Inferior parietal cortex (tissue), 1 donor: ENCODE measurements around the gene ASB2.

ENCODE experiments used
- DNase-seq: peaks from one replicate; pipeline ENCODE4 v3.0.0-alpha.2; 2016; ENCODE audit errors: extremely low spot score

Gene ASB2

DNA sequence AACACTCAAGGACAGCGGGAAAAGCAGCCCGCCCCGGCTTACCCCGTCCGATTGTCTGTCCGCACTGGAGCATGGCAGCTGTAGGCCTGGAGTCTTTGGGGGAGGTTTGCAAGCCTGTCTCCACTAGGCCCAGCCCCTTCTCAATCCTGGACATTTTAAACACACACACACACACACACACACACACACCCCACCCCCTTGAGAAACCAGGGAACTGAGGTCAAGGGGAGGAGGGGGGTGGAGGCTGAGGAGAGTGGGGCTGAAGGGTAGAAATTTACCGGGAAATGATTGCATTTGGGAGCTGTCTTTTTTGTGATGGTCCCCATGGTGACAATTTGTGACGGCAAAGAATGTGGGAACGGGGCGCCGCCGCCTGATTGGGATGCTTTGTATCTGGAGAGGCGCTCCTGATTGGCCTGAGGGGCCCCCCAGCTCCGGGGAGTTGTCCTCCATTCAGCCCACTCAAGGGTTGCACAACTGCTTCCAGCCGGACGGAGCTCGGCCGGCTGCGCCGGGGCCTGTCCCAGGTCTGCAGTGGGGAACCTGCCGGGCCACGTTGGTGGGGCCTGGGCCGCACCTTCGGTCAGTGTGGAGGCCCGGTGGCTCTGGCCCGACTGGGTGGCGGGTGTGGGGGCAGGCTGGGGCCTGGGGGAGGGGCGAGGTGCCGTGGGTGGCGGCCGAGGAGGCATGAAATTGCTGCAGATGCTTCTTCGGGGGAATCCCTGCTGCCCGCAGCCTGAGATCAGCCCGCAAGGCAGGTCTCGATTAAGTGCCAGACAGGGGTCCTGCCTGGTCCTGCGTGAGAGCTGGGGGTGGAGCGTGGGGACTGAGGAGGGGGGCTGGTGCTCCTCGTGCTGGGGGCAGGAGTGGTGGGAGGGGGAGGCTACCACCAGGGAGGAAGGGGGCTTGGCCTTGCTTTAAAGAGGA, 49.2 kb downstream of the ASB2 start, which contains the start of gene FAM181A:
FAM181A (plus strand) TSS at position 472 of the 927 bp plus-strand sequence. CDS start 942 bp downstream, outside the sequence.
- peak; percentile 17 for DNase-seq

DNA sequence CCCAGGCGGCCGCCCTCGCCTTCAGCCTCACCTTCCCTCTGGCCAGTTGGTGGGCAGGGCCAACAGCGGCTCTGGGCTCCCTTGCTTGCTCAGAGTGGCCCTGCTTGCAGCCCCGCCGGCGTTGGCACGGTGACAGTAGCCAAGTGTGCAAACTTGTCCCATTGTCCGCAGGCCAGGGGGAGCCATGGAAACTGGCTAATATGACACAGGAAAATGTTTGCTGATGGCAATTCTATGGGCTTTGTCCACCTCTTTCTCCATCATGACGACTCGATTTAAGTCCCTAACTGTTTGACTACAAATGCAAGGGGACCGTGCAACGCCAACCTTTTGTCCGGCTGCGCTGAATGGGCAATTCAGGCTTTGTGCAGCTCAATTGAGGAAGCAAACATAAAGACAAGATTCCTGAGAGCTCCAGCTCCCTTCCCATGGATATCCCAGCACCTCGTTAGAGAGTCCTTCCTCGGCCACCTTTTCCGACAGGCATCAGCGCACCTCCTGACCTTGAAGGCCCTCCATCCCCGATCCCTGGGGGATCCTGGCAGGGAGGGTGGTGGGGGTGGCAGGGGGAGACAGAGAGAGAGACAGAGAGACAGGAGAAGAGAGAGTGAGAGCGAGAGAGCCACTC, 50.0 kb downstream of the ASB2 start:
- peak; percentile 22 for DNase-seq

DNA sequence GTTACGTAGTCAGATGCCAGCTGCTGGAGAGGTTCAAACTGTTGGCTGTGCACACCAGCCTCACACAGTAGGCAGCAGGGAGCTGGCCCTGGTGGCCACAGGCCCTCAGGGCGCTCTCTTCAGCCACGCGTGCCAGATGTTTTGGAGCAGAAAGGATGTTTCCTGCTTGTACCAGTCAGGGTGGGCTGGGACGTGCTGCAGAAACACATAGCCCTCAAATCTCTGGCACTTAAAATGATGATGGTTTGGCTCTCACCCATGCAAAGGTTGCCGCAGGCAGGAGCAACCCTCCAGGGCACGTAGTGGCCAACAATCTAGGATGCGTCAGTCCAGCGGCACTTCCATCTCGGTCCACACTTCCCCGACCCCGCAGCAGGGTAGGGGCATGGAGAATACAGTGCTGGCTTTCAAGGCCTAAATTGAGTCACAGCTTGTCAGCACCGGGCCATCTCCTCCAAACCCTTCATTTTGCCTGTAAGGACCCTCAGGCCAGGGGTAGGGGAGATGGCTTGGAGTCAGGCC, 50.9 kb downstream of the ASB2 start:
- no peak for DNase-seq

DNA sequence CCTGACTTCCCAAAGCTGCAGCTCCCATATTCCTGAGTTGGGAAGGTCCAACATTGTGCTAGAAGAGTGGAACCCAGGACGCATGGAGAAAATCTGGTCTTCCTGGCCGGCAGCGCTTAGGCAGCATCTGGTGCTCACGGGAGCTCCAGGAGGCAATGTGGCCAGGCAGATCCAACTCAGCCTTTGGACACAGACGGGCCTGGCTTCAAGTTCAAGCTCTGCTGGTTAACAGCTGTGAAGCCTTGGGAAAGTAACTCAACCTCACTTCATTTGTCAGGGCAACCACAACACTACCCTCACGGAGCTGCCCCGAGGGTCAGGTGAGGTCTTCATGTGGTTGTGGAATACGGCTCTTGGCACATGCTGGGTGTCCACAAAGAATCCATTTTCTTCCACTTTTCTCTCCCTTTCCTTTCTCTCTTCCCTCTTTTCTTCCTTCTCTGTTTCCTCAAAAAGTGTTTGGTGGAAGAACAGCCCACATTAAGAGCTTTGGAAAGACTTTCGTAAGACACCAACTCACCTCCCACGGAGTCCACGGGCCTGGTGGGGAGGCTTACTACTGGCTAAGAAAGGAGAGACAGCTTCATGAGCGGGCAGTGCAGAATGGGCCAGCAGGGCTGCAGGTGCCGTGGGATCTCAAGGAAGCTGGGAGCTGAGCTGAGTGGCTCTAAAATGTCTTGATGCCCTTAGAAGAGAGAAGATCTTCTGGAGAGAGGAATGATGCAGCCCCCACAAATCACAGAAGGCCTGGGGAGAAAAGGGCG, 51.6 kb downstream of the ASB2 start:
- DNase-seq = peak; percentile 14

DNA sequence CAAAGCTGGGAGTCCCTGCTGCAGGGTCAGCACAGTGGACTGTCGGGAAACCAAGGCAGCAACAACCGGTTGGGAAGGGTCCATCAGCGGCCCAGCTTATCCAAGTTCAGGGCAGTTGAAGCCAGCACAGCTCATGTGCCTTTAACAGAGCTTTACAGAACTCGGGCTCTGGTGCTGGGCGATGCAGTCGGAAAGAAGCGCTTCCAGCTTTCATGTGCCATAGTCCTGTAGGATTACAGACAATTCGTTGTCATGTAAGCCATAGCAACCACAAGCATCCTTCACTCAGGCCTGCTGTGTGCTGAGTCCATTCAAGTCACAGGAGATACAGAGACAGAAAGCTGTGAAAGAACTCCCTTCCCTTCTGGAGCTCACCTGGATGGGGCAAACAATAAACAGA, 52.7 kb downstream of the ASB2 start:
- no peak for DNase-seq

DNA sequence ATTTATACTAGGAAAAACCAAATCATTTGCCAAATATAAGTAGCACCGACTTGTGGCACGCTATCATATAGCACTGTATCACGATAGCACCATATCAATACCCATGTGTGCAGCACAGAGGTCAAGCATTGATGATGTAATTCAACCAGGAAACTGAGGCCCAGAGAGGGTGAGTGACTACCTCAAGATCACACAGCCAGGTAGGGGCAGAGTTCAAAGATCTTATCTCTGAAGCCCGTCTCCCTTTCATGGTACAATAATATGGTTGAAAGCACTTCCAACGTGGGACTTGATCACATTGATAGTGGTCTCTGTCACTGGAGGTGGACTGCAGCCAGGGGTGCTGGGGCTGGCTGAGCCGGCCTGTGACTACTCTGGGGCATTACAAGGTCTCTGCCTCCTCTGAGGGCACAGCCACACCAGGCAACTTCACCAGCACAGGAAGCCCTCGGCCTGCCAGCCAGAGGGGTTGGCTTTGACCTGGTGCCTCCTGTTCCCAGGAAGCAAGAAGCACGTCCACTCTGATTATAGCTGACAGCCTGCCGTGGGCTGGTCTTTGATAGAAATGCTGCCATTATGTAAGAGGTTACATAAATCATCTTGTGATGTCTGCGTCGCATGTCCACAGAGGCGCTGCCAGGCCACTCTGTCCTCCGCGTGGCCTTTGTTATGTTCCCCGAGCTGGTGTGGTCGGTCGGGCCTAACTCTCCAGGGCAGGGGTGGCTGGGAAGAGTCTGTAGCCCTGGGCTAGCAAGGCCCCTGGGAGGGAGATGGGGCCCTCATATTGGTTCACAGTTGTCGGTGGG, 55.2 kb downstream of the ASB2 start:
- no peak for DNase-seq

DNA sequence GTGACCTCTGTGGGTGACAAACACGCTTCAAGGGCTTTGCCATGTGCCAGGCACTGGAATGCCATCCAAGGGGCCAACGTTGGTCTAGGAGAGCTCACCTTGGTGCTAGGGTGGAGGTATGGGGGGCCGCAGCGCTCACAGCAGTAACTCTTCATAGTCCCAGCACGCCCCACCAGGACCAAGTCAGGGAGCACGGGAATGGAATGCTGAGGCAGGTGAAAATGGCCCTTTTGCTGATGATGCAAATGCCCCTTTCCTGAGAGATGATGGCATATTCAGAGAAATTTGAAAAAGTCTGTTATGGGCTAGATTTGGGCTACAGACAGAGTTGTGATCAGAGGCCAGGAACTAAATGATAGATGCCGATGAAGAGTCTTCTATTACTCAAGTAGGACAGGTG, 59.2 kb downstream of the ASB2 start:
- no peak for DNase-seq

DNA sequence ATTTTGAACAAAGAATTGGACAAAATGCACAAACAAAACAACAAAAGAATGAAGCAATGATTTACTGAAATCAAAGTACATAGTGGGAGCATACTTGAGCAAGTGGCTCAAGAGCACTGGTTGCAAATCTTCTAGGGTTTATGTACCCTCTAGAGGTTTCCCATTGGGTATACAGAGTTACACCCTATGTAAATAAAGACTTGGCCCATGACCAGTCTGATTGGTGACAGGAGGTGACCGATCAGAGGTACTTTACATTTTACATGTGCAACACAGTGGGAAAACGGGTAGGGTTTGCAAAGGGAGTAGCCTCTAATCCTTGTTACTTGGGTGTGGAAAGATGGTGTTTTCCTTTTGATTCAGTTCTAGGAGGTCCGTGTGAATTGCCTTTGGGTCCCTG, 59.9 kb downstream of the ASB2 start:
- no peak for DNase-seq

DNA sequence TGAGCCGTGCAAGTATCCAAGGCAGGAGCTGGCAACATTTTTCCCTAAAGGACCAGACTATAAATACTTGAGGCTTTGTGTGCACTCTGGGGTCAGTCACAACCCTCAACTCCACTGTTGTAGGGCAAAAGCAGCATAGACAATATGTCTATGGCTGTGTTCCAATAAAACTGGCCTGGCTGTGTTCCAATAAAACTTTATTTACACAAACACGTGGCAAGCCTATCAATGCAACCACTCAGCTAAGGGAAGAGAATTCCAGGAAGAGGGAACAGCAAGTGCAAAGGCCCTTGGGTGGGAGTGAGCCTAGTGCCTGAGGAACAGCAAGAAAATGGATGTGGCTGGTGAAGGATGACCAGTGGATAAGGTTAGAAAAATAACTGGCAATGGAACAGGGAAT, 60.6 kb downstream of the ASB2 start:
- DNase-seq = no peak

DNA sequence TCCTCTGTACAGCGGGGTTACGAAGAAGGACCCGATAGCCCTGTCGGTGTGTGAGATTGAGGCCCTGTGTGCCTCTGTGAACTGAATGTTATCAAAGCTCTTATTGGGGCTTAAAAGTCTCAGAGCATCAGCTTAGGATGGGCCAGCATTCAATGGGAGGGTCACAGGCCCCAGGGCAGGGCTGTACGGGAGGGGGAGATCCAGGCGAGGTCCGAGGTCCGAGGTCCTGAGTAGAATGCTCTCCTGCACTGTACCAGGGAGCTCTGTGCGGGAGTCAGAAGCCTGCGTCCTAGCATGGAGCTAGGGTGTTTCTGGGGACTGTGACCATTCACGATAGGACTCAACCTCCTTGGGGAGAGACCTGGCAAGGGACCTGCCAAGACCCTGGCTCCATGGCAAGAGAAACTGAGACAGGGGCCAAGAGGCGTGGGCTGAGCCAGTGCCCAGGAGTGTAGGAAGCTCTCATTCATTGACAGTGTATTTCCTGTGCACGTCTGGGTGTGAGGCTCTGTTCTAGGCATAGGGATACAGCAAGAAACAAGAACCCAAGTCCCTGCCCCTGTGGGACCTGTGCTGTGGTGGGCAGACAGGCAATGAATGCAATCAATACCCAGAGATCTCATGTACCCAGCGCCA, 61.2 kb downstream of the ASB2 start:
- DNase-seq = no peak

DNA sequence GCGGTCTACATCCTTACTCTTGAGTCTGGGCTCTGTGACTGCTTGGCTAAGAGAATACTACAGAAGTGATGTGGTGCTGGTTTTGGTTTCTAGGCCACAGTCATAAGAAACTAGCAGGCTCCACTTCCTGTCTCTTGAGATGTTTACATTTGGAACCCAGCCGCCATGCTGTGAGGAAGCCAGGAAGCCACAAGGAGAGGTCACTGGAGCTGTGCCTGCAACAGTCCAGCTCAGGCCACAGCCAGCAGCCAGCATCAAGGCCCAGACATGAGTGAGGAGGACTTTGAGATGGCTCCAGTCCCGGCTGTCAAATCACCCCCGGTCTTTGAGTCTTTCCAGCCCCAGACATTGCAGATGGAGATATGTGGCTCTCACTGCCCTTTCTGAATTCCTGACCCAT, 62.1 kb downstream of the ASB2 start:
- no peak for DNase-seq

DNA sequence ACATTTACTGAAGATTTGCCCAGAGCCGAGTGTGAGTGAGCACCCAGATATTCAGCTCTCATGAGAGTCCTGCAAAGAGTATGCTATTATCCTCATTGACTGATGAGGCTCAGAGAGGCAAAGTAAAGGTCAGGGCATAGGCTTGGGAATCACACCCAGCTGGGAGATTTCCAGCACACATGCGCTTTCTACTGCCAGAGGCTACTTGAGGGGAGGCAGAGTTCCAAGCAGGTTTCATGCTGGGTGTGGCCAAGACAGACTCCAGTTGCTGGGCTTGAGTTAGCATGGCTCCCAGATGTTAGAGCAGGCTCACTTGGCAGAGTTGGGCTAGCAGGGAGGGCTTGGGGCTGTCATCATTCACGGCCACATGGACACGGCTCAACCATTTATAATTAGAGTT, 63.6 kb downstream of the ASB2 start:
- no peak for DNase-seq

DNA sequence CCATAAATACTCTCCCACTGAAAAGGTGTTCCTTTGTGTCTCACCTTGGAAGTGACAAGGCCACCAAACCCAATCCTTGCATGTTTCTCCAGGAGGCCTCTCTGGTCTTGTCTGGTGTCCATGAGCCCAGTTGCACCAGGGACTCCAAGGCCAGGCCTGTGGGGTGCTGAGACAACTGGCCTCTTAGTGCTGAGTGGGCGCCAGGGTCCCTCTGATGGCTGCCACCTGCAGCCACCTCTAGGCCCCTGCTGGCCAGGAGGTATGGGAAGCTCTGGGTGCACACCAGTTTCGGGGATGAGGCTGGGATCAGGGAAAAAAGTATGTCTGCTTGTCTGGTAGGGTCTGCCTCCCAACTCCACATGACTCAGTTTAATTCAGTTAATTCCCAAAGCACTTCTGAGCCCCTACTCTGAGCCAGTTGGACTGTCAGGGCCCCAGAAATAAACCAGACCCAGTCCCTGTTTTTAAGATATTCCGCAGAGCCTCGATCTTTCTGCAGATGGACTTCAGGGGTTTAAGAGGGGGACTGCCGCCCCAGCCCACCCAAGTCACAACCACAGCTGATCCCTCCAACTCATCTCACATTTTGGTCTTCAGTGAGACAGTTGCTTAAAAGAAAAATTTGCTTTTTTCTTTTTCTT, 64.3 kb downstream of the ASB2 start:
- DNase-seq = no peak

DNA sequence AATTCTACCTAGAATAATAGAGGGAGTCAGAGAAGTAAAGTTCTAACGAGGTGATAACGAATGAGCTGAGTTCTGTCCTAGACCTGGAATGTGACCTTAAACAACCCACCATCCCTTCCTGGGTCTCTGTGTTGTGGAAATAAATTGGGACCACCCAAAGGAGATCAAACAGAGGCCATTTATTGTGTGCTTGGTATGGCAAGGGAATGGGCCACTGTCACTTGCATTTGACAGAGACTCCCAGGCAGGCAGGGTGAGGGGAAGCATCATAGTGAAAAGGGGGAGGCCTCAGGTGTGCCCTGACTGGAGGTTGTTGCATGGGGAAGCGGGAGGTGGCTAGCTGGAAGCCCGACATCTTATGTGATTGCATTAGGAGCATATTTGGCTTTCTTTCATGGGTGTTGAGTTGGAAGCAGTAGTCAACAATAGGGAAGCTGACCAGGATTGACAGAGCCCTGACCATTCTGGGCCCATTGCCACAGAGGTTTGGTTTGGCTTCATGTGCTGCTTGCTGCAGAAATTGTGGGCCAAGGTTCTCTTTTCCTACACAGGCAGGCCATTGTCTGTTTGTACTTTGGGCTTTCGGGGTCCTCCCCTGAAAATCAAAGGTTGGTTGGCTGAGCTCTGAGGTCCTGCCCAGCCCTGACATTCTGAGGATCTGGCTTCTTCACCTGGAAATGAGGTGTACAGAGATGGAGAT, 66.8 kb downstream of the ASB2 start:
- no peak for DNase-seq

DNA sequence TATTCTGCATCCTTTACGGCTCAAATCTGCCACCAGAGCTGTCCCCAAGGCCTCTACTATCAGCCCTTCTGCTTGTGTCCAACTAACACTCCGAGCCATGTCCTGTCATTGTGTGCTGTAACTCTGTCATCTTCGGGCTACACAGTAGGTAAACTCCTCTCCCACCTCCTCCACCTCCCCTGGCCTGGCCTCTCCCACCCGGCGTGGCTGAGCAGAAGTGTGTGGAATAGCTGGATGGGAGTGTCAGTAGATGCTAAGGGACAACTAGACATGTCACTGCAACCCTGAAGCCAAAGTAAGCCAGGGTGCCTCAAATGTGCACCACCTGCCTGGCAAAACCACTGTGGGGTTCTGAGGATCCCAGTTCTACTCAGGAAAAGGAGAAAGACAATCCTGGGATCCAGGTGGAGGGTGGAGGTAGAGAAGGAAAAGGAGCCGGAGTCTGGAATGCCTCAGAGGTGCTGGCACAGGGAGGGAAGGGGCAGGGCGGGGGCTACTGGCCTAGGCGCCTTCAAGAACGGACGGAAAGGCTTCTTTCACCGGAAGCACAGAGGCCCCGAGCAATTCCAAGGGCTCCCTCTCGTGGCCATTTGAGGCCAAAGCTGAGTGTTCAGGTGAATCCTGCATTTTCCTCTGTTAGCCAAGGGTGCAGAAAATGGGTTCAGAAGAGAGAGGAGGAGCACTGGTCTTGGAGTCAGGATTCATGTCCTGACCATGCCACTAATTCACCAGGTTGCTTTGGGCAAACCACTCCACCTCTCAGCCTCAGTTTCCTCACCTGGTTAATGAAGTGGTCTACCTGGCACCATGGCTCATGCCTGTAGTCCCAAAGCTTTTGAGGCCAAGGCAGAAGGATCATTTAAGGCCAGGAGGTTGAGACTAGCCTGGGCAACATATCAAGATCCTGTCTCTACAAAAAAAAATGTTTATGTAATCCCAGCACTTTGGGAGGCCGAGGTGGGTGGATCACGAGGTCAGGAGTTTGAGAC, 69.7 kb downstream of the ASB2 start:
- DNase-seq = peak; percentile 69

DNA sequence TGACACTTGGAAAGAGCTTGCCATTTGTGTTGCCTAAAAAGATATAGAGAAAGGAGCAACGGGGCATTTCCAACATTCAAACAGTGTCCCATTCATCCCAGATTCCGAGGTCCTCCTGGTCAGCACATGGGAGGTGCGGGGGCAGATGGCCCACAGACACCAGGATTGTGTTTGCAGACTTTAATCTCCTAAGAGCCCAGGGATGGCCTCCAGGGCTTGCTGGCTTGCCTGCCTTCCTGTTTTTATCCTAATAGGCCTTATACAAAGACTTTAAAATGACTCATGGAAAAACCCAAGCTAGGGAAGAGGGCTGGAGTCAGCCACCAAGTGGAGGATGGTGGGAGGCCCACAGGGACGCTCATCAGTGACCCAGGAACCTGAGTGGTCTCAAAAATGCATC, 70.7 kb downstream of the ASB2 start:
- DNase-seq = no peak

DNA sequence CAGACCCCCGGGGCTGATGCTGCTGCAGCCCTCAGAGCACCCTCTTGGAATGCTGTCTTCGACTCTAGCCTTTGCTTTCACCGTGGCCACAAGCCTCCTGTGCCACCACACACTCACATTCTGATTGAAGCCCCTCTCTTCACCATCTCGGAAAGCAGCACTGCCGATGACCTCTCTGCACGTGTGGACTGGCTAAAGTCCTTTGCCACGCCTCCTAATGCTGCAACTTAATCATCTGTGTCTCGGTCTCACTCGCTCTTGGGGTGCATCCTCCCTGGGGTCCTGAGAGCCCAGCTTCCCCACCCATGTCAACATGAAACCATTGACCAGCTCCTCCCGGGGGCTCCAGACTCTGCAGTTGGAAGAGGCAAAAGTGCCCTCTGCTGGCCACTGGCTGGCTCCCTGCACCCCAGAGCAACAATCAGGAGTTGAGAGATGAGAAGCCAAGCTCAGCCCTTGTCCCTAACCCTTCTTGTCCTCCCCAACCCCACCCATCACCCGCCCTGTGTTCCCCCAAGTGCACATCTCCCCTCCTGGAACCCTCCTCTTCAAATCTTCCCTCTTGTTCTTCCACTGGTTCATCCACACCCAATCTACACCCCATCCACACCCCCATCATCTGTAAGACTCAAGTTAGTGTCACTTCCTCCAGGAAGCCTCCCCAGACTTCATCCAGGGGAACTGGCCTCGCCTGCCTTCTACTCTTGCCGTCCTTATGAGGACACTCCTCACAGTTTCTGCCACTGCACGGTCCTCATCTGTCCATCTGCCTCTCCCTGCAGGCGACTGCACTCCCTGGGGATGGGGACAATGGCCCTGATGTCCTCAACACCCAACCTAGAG, 72.8 kb downstream of the ASB2 start:
- no peak for DNase-seq
